Measurements from ENCODE around the gene NARS2.

GRCh38 chr11:78414321-78415051 lies 160.2 kb downstream of the NARS2 start:
- TF ChIP-seq CTCF (IDR thresholded peaks at IDR 0.05) (peak; percentile 47 to 64 (median 59)), EP300 (IDR thresholded peaks at IDR 0.05; ENCODE audit: low read depth) (no peak), POLR2AphosphoS5 (IDR thresholded peaks at IDR 0.05) (no peak)

Measured in transverse colon (tissue), 4 donors.